Smooth muscle cell of the coronary artery (primary cell): ENCODE measurements around the gene PA2G4. TPM values are rescaled to one million over a fixed set of nuclear protein-coding genes. Genes with fewer than 3 reads are reported as not detected.

Source experiments
- total RNA-seq: library from RNA; depleted of rRNA; stranded (reverse); fragments of >200 nt; gene quantifications from 2 replicates; pipeline ENCODE4 v1.2.3, GENCODE V29; 2014; ENCODE audit warnings: low replicate concordance

Gene PA2G4
- total RNA-seq, result 132 and 135 TPM in 2 replicates

GRCh38 chr12:56104109-56104814 is at the start of gene PA2G4:
TSS of gene PA2G4 (plus strand) at chr12:56104559. CDS start at chr12:56104738, 179 bp downstream.

GRCh38 chr12:56079723-56080555 is 24.4 kb upstream of the PA2G4 start, which contains the start of gene ERBB3:
TSS of gene ERBB3 (plus strand) at chr12:56080165. CDS start at chr12:56080301, 136 bp downstream.

GRCh38 chr12:56116267-56117081 is 12.1 kb downstream of the PA2G4 start, which contains the start of gene RPL41:
TSS of gene RPL41 (plus strand) at chr12:56116633.

GRCh38 chr12:56117778-56118687 is 13.7 kb downstream of the PA2G4 start, which contains the start of gene ZC3H10:
TSS of gene ZC3H10 (plus strand) at chr12:56118266. CDS start at chr12:56120563, 2,297 bp downstream.

GRCh38 chr12:56127888-56128669 is 23.7 kb downstream of the PA2G4 start, which contains the start of gene ESYT1:
TSS of gene ESYT1 (plus strand) at chr12:56128267. CDS start at chr12:56128320, 53 bp downstream.

GRCh38 chr12:56152132-56152755 is 47.9 kb downstream of the PA2G4 start, which contains the start of gene MYL6B:
TSS of gene MYL6B (plus strand) at chr12:56152587. CDS start at chr12:56153919, 1,332 bp downstream.

GRCh38 chr12:56158029-56158925 is 53.9 kb downstream of the PA2G4 start, which contains the start of gene MYL6:
TSS of gene MYL6 (plus strand) at chr12:56158359. CDS start at chr12:56158402, 43 bp downstream.

Other genes with a start within 250 kb of the PA2G4 start
- 17.1 and 37.1 TPM in 2 replicates for gene PYM1, start 176.7 kb upstream of the PA2G4 start, total RNA-seq
- gene DGKA, start 173.4 kb upstream of the PA2G4 start, total RNA-seq, result 34.4 and 52.2 TPM in 2 replicates
- gene PMEL, start 138.5 kb upstream of the PA2G4 start, total RNA-seq, result 0.23 and 0.90 TPM in 2 replicates
- gene CDK2, start 137.7 kb upstream of the PA2G4 start, total RNA-seq, result 2.9 and 18.4 TPM in 2 replicates
- gene RAB5B, start 130.5 kb upstream of the PA2G4 start, total RNA-seq, result 35.0 and 40.1 TPM in 2 replicates
- gene SUOX, start 107.3 kb upstream of the PA2G4 start, total RNA-seq, result 8.3 and 11.9 TPM in 2 replicates
- 0.35 and 0.83 TPM in 2 replicates for gene IKZF4, start 83.5 kb upstream of the PA2G4 start, total RNA-seq
- gene RPS26, start 62.6 kb upstream of the PA2G4 start, total RNA-seq, result 28.5 and 116 TPM in 2 replicates
- gene ERBB3, start 24.4 kb upstream of the PA2G4 start, total RNA-seq, result 0.53 and 0.70 TPM in 2 replicates
- 4,087 and 6,384 TPM in 2 replicates for gene RPL41, start 12.1 kb downstream of the PA2G4 start, total RNA-seq
- 4.7 and 5.7 TPM in 2 replicates for gene ZC3H10, start 13.7 kb downstream of the PA2G4 start, total RNA-seq
- gene ESYT1, start 23.7 kb downstream of the PA2G4 start, total RNA-seq, result 173 and 204 TPM in 2 replicates
- gene MYL6B, start 48.0 kb downstream of the PA2G4 start, total RNA-seq, result 104 and 107 TPM in 2 replicates
- gene MYL6, start 53.8 kb downstream of the PA2G4 start, total RNA-seq, result 3,250 and 5,170 TPM in 2 replicates
- 38.8 and 54.9 TPM in 2 replicates for gene SMARCC2, start 84.9 kb downstream of the PA2G4 start, total RNA-seq
- gene RNF41, start 117.4 kb downstream of the PA2G4 start, total RNA-seq, result 174 and 323 TPM in 2 replicates
- gene NABP2, start 119.8 kb downstream of the PA2G4 start, total RNA-seq, result 24.2 and 33.1 TPM in 2 replicates
- gene SLC39A5, start 125.5 kb downstream of the PA2G4 start, total RNA-seq, result not detected in 2 replicates
- 17.0 and 17.1 TPM in 2 replicates for gene ANKRD52, start 153.8 kb downstream of the PA2G4 start, total RNA-seq
- 5.9 and 6.9 TPM in 2 replicates for gene COQ10A, start 162.4 kb downstream of the PA2G4 start, total RNA-seq
- gene CS, start 195.8 kb downstream of the PA2G4 start, total RNA-seq, result 44.8 and 81.3 TPM in 2 replicates
- gene CNPY2, start 211.4 kb downstream of the PA2G4 start, total RNA-seq, result 74.3 and 113 TPM in 2 replicates
- gene PAN2, start 229.4 kb downstream of the PA2G4 start, total RNA-seq, result 15.5 and 22.7 TPM in 2 replicates
- gene IL23A, start 234.3 kb downstream of the PA2G4 start, total RNA-seq, result not detected in 2 replicates